Panc1 (cell line): ENCODE measurements around the gene FAM110A.

ENCODE experiments used
- CTCF ChIP-seq: fragments of 450-650 bp; IDR thresholded peaks from 2 replicates; pipeline ENCODE4 v1.5.1; 2017; ENCODE audit warnings: mild to moderate bottlenecking
- POLR2AphosphoS5 ChIP-seq: IDR thresholded peaks from 2 replicates; pipeline ENCODE4 v1.6.1; 2012; ENCODE audit warnings: mild to moderate bottlenecking, low read depth, low read length, moderate library complexity
- REST ChIP-seq, 2 experiments: IDR thresholded peaks; 2 replicates each; pipeline ENCODE4 v1.6.1; 2011 to 2012; ENCODE audit warnings: low read depth in 2 of 2, control low read depth in 1 of 2, low read length in 1 of 2, mild to moderate bottlenecking in 1 of 2, moderate library complexity in 1 of 2; ENCODE audit not compliant: insufficient read depth in 1 of 2
- SIN3A ChIP-seq: IDR thresholded peaks from 2 replicates; pipeline ENCODE4 v1.6.1; 2012; ENCODE audit warnings: low read depth, mild to moderate bottlenecking, low read length, moderate library complexity, borderline replicate concordance; ENCODE audit not compliant: insufficient read depth
- TCF7L2 ChIP-seq: IDR thresholded peaks from 2 replicates; pipeline ENCODE4 v1.6.1; 2011; ENCODE audit warnings: mild to moderate bottlenecking, low read depth, low read length, inconsistent platforms

GRCh38 chr20:840503-840857, 7.0 kb downstream of the FAM110A start:
- TF ChIP-seq CTCF (no peak), POLR2AphosphoS5 (no peak), REST (IDR thresholded peaks at IDR 0.05; ENCODE audit: insufficient read depth in 1 of 2, low read depth in 2 of 2, low read length in 1 of 2) (no peak), SIN3A (no peak), TCF7L2 (no peak)
